Mesodermal cell (in vitro differentiated cells): ENCODE measurements around the gene RAET1E.
"Not testable (repeated sequence)": the region's sequence is repeated elsewhere in the genome, so short reads cannot be mapped to it uniquely, and the experiment has no call there.

Experiments used
- H3K27ac ChIP-seq: 2 replicates; pipeline ENCODE4 v1.7.0; 2013; ENCODE audit warnings: mild to moderate bottlenecking, low read depth, low read length, moderate library complexity; ENCODE audit not compliant: severe bottlenecking
- H3K36me3 ChIP-seq: 2 replicates; pipeline ENCODE4 v1.7.1; 2013; ENCODE audit warnings: mild to moderate bottlenecking, low read length, moderate library complexity; ENCODE audit not compliant: control insufficient read depth, insufficient read depth
- H3K4me1 ChIP-seq: one replicate; pipeline ENCODE4 v1.7.1; 2013; ENCODE audit warnings: mild to moderate bottlenecking, low read length; ENCODE audit not compliant: insufficient read depth, control insufficient read depth, poor library complexity, severe bottlenecking
- H3K4me3 ChIP-seq: 2 replicates; pipeline ENCODE4 v1.7.0; 2013; ENCODE audit warnings: low read length, control low read depth, mild to moderate bottlenecking; ENCODE audit not compliant: insufficient read depth, poor library complexity, severe bottlenecking; ENCODE audit errors: extremely low read depth
- H3K9me3 ChIP-seq: 2 replicates; pipeline ENCODE4 v1.7.1; 2013; ENCODE audit warnings: mild to moderate bottlenecking, low read length, moderate library complexity; ENCODE audit not compliant: control insufficient read depth
- WGBS, 2 experiments: methylation state at CpG; one replicate each; pipeline ENCODE4 v1.1.5; 2013; ENCODE audit warnings: missing lambda C conversion rate in 2 of 2; ENCODE audit not compliant: insufficient coverage in 2 of 2; 5-methylcytosine and 5-hydroxymethylcytosine counted together

The RAET1E gene

GRCh38 chr6:149927025-149927424, 29.1 kb upstream of the RAET1E start:
- not testable (repeated sequence) for H3K27ac ChIP-seq, H3K9me3 ChIP-seq
- 90% methylated on average over 4 of the region's 4 CpGs; no CpG with 5 or more reads in 1 of the 2 experiments for WGBS, 2 experiments

GRCh38 chr6:149925974-149926777, 28.3 kb upstream of the RAET1E start:
- Histone ChIP-seq H3K4me3 (peak overlapping the region; percentile 46), H3K4me1 (no peaks in the 10 kb centered on the region)
- 4 to 6% methylated on average over 17 to 24 of the region's 31 CpGs for WGBS, 2 experiments

More at GRCh38 chr6:149927025-149927424, 29.1 kb upstream of the RAET1E start:
- H3K4me1 ChIP-seq, H3K36me3 ChIP-seq, H3K4me3 ChIP-seq: not testable (repeated sequence)

GRCh38 chr6:149925253-149925973, 27.5 kb upstream of the RAET1E start:
- Histone ChIP-seq H3K9me3 (no peaks in the 10 kb centered on the region), H3K4me3 (peak overlapping the region; percentile 46), H3K4me1 (no peaks in the 10 kb centered on the region), H3K36me3 (no peaks in the 10 kb centered on the region), H3K27ac (no peak overlapping the region)
- 9 to 10% methylated on average over 27 to 34 of the region's 34 CpGs for WGBS, 2 experiments

More at GRCh38 chr6:149925974-149926777, 28.3 kb upstream of the RAET1E start:
- Histone ChIP-seq H3K9me3 (no peaks in the 10 kb centered on the region), H3K27ac (no peak overlapping the region), H3K36me3 (no peaks in the 10 kb centered on the region)

GRCh38 chr6:149924933-149925252, 27.0 kb upstream of the RAET1E start:
- H3K4me3 ChIP-seq: no peak overlapping the region
- no peaks in the 10 kb centered on the region for H3K36me3 ChIP-seq
- no peaks in the 10 kb centered on the region for H3K4me1 ChIP-seq
- H3K27ac ChIP-seq: no peak overlapping the region
- 83 to 86% methylated on average over 4 of the region's 4 CpGs for WGBS, 2 experiments
- no peaks in the 10 kb centered on the region for H3K9me3 ChIP-seq

GRCh38 chr6:149924206-149924932, 26.5 kb upstream of the RAET1E start:
- no peaks in the 10 kb centered on the region for H3K4me1 ChIP-seq
- H3K36me3 ChIP-seq: no peaks in the 10 kb centered on the region
- H3K4me3 ChIP-seq: no peak overlapping the region
- WGBS, 2 experiments: 80 to 91% methylated on average over 3 to 7 of the region's 9 CpGs
- no peak overlapping the region for H3K27ac ChIP-seq
- H3K9me3 ChIP-seq: no peaks in the 10 kb centered on the region

- Histone ChIP-seq H3K27ac (no peak overlapping the region), H3K4me1 (no peaks in the 10 kb centered on the region), H3K9me3 (no peaks in the 10 kb centered on the region), H3K36me3 (no peaks in the 10 kb centered on the region), H3K4me3 (peak overlapping the region; percentile 37)
- 24 to 37% methylated on average over 21 to 24 of the region's 33 CpGs for WGBS, 2 experiments
Observed at GRCh38 chr6:149923327-149923986, 25.5 kb upstream of the RAET1E start.

- 0 to 1% methylated on average over 32 to 35 of the region's 40 CpGs for WGBS, 2 experiments
- H3K4me3 ChIP-seq: peak within 1 kb of the TSS; percentile 37
- no peak within 1 kb of the TSS for H3K27ac ChIP-seq
- no peaks in the 10 kb centered on the region for H3K4me1 ChIP-seq
- H3K9me3 ChIP-seq: no peaks in the 10 kb centered on the region
- H3K36me3 ChIP-seq: no peaks in the 10 kb centered on the region
Observed at GRCh38 chr6:149922642-149923326, 24.9 kb upstream of the RAET1E start, which contains the start of gene RAET1G. Gene RAET1G (minus strand): TSS chr6:149923121. CDS start chr6:149923010, 111 bp downstream.

- not testable (repeated sequence) for H3K27ac ChIP-seq, H3K4me3 ChIP-seq, H3K9me3 ChIP-seq, H3K4me1 ChIP-seq, H3K36me3 ChIP-seq
- 22 to 36% methylated on average over 3 to 5 of the region's 5 CpGs for WGBS, 2 experiments
Observed at GRCh38 chr6:149922091-149922490, 24.2 kb upstream of the RAET1E start.

GRCh38 chr6:149921361-149921760, 23.4 kb upstream of the RAET1E start:
- Histone ChIP-seq H3K36me3 (no peaks in the 10 kb centered on the region), H3K4me3 (no peak overlapping the region), H3K9me3 (no peaks in the 10 kb centered on the region), H3K27ac (no peak overlapping the region), H3K4me1 (no peaks in the 10 kb centered on the region)
- WGBS, 2 experiments: 83 to 97% methylated on average over 4 to 6 of the region's 6 CpGs

- no peaks in the 10 kb centered on the region for H3K4me1 ChIP-seq
- H3K27ac ChIP-seq: no peak overlapping the region
- no peaks in the 10 kb centered on the region for H3K36me3 ChIP-seq
- no peak overlapping the region for H3K4me3 ChIP-seq
- WGBS, 2 experiments: 50 to 65% methylated on average over 3 to 4 of the region's 4 CpGs
- H3K9me3 ChIP-seq: no peaks in the 10 kb centered on the region
Observed at GRCh38 chr6:149919834-149920225, 21.9 kb upstream of the RAET1E start.
